Naive B cell (primary cell): Measurements from ENCODE around the gene UBC. TPM values are rescaled to one million over a fixed set of nuclear protein-coding genes. Genes with fewer than 3 reads are reported as not detected.
"Not testable (repeated sequence)": the region's sequence is repeated elsewhere in the genome, so short reads cannot be mapped to it uniquely, and the experiment has no call there.

Source experiments
- ATAC-seq, 2 donors: fragments of 150-1000 bp; cut with Tn5 transposase; 2 replicates each; pipeline ENCODE4 v1.10.0; 2021; ENCODE audit warnings: low read depth in 2 of 2, mild to moderate bottlenecking in 2 of 2, moderate library complexity in 2 of 2
- DNase-seq: peaks from one replicate; pipeline ENCODE4 v3.0.0; 2022
- H3K27ac Mint-ChIP-seq, 6 donors: one replicate each; pipeline ENCODE4 v1.8.0; 2020 to 2022; ENCODE audit warnings: mild to moderate bottlenecking in 6 of 6, mixed read lengths in 6 of 6, moderate library complexity in 5 of 6, inconsistent platforms in 2 of 6
- H3K27me3 Mint-ChIP-seq, 3 donors: one replicate each; pipeline ENCODE4 v1.8.0; 2021 to 2022; ENCODE audit warnings: mixed read lengths in 3 of 3, mild to moderate bottlenecking in 1 of 3
- H3K36me3 Mint-ChIP-seq, 2 donors: one replicate each; pipeline ENCODE4 v1.8.0; 2020 to 2022; ENCODE audit warnings: mixed read lengths in 2 of 2, inconsistent platforms in 1 of 2, mild to moderate bottlenecking in 1 of 2
- H3K4me1 Mint-ChIP-seq, 3 donors: one replicate each; pipeline ENCODE4 v1.8.0; 2020 to 2022; ENCODE audit warnings: mixed read lengths in 3 of 3, inconsistent platforms in 1 of 3, mild to moderate bottlenecking in 1 of 3, moderate library complexity in 1 of 3
- H3K4me3 Mint-ChIP-seq, 8 donors: one replicate each; pipeline ENCODE4 v1.8.0; 2020 to 2022; ENCODE audit warnings: mild to moderate bottlenecking in 8 of 8, mixed read lengths in 8 of 8, moderate library complexity in 8 of 8, inconsistent platforms in 2 of 8
- H3K9me3 Mint-ChIP-seq, 7 donors: one replicate each; pipeline ENCODE4 v1.8.0; 2020 to 2022; ENCODE audit warnings: mixed read lengths in 7 of 7, mild to moderate bottlenecking in 5 of 7, inconsistent platforms in 2 of 7, moderate library complexity in 1 of 7
- polyA plus RNA-seq, 6 donors: library from polyadenylated mRNA; unstranded; fragments of 300-500 nt; fragmentation: Illumina TruSeq; gene quantifications; one replicate each; pipeline ENCODE4 v1.2.3, GENCODE V29; 2021; ENCODE audit warnings: low read depth in 6 of 6

Gene UBC
- polyA plus RNA-seq, 6 donors from 2014 or later: 741 to 1,939 (median 1,380) TPM

GRCh38 chr12:124946447-124946793 lies 32.0 kb upstream of the UBC start:
- H3K27me3 Mint-ChIP-seq: no peaks in the 10 kb centered on the region
- no peak overlapping the region for H3K4me3 Mint-ChIP-seq
- H3K36me3 Mint-ChIP-seq: peaks cover 11 to 18% of the 10 kb centered on the region in 2 donors
- H3K9me3 Mint-ChIP-seq: no peaks in the 10 kb centered on the region
- H3K27ac Mint-ChIP-seq: peak overlapping the region in 1 of 6 donors; percentile 76
- no peak for DNase-seq
- H3K4me1 Mint-ChIP-seq: peaks cover 0 to 11% (median 0%) of the 10 kb centered on the region in 3 donors
- ATAC-seq: no peak

GRCh38 chr12:124941170-124941527 lies 26.7 kb upstream of the UBC start:
- DNase-seq (no peak), ATAC-seq (no peak)
- H3K36me3 Mint-ChIP-seq: peaks cover 5 to 9% of the 10 kb centered on the region in 2 donors
- no peaks in the 10 kb centered on the region for H3K27me3 Mint-ChIP-seq
- peaks cover 0 to 16% (median 7%) of the 10 kb centered on the region in 3 donors for H3K4me1 Mint-ChIP-seq
- no peaks in the 10 kb centered on the region for H3K9me3 Mint-ChIP-seq
- no peak overlapping the region for H3K27ac Mint-ChIP-seq
- H3K4me3 Mint-ChIP-seq: peak overlapping the region in 1 of 8 donors; percentile 31

GRCh38 chr12:124940393-124941169 lies 26.1 kb upstream of the UBC start:
- no peaks in the 10 kb centered on the region for H3K9me3 Mint-ChIP-seq
- peak; percentile 73 for DNase-seq
- H3K4me1 Mint-ChIP-seq: peaks cover 0 to 12% (median 7%) of the 10 kb centered on the region in 3 donors
- no peak overlapping the region for H3K4me3 Mint-ChIP-seq
- peak; percentile 43 to 54 for ATAC-seq
- no peak overlapping the region for H3K27ac Mint-ChIP-seq
- no peaks in the 10 kb centered on the region for H3K27me3 Mint-ChIP-seq
- peaks cover 0 to 4% of the 10 kb centered on the region in 2 donors for H3K36me3 Mint-ChIP-seq

- Mint-ChIP-seq H3K36me3 (peaks cover 0 to 4% of the 10 kb centered on the region in 2 donors), H3K27me3 (no peaks in the 10 kb centered on the region), H3K4me3 (no peak overlapping the region), H3K4me1 (peaks cover 0 to 12% (median 7%) of the 10 kb centered on the region in 3 donors), H3K27ac (no peak overlapping the region), H3K9me3 (no peaks in the 10 kb centered on the region)
- DNase-seq: no peak
- no peak for ATAC-seq
These were observed 25.6 kb upstream of the UBC start for GRCh38 chr12:124940143-124940392.

- Mint-ChIP-seq H3K4me1 (peaks cover 0 to 12% (median 7%) of the 10 kb centered on the region in 3 donors), H3K9me3 (no peaks in the 10 kb centered on the region), H3K27ac (no peak overlapping the region), H3K4me3 (no peak overlapping the region), H3K36me3 (peaks cover 0 to 4% of the 10 kb centered on the region in 2 donors), H3K27me3 (no peaks in the 10 kb centered on the region)
- DNase-seq: peak; percentile 85
- ATAC-seq: peak; percentile 71 to 72
These were observed 25.1 kb upstream of the UBC start for GRCh38 chr12:124939421-124940142.

GRCh38 chr12:124939079-124939420 lies 24.6 kb upstream of the UBC start:
- peaks cover 0 to 12% (median 7%) of the 10 kb centered on the region in 3 donors for H3K4me1 Mint-ChIP-seq
- peak overlapping the region in 1 of 6 donors; percentile 47 for H3K27ac Mint-ChIP-seq
- no peaks in the 10 kb centered on the region for H3K27me3 Mint-ChIP-seq
- DNase-seq (no peak), ATAC-seq (peak; percentile 43 to 48)
- peaks cover 0 to 4% of the 10 kb centered on the region in 2 donors for H3K36me3 Mint-ChIP-seq
- no peaks in the 10 kb centered on the region for H3K9me3 Mint-ChIP-seq
- no peak overlapping the region for H3K4me3 Mint-ChIP-seq

- no peak overlapping the region for H3K4me3 Mint-ChIP-seq
- DNase-seq (no peak), ATAC-seq (no peak)
- H3K27me3 Mint-ChIP-seq: no peaks in the 10 kb centered on the region
- no peaks in the 10 kb centered on the region for H3K9me3 Mint-ChIP-seq
- peak overlapping the region in 2 of 6 donors; percentile 47 to 76 for H3K27ac Mint-ChIP-seq
- peaks cover 0 to 4% of the 10 kb centered on the region in 2 donors for H3K36me3 Mint-ChIP-seq
- peaks cover 0 to 12% (median 7%) of the 10 kb centered on the region in 3 donors for H3K4me1 Mint-ChIP-seq
These were observed 24.1 kb upstream of the UBC start for GRCh38 chr12:124938587-124938986.

GRCh38 chr12:124938108-124938507 lies 23.7 kb upstream of the UBC start:
- H3K4me3 Mint-ChIP-seq: peak overlapping the region in 2 of 8 donors; percentile 68 to 82
- H3K27me3 Mint-ChIP-seq: no peaks in the 10 kb centered on the region
- peaks cover 0 to 12% (median 7%) of the 10 kb centered on the region in 3 donors for H3K4me1 Mint-ChIP-seq
- no peaks in the 10 kb centered on the region for H3K9me3 Mint-ChIP-seq
- DNase-seq (no peak), ATAC-seq (no peak)
- H3K36me3 Mint-ChIP-seq: peaks cover 0 to 1% of the 10 kb centered on the region in 2 donors
- H3K27ac Mint-ChIP-seq: peak overlapping the region in 2 of 6 donors; percentile 63 to 82

- H3K4me1 Mint-ChIP-seq: peaks cover 29 to 32% (median 31%) of the 10 kb centered on the region in 3 donors
- not testable (repeated sequence) for H3K36me3 Mint-ChIP-seq, H3K27me3 Mint-ChIP-seq, ATAC-seq, H3K9me3 Mint-ChIP-seq, H3K27ac Mint-ChIP-seq, DNase-seq
- peak overlapping the region in 1 of 8 donors; percentile 25 for H3K4me3 Mint-ChIP-seq
These were observed 17.1 kb upstream of the UBC start for GRCh38 chr12:124931528-124931927.

- peaks cover 0 to 10% (median 0%) of the 10 kb centered on the region in 7 donors for H3K9me3 Mint-ChIP-seq
- DNase-seq (no peak), ATAC-seq (no peak)
- peak overlapping the region in 2 of 6 donors; percentile 67 to 85 for H3K27ac Mint-ChIP-seq
- peaks cover 0 to 8% (median 4%) of the 10 kb centered on the region in 3 donors for H3K27me3 Mint-ChIP-seq
- peaks cover 31 to 38% (median 38%) of the 10 kb centered on the region in 3 donors for H3K4me1 Mint-ChIP-seq
- peak overlapping the region in 2 of 8 donors; percentile 25 to 35 for H3K4me3 Mint-ChIP-seq
- peaks cover 8% of the 10 kb centered on the region in 2 donors for H3K36me3 Mint-ChIP-seq
These were observed 16.1 kb upstream of the UBC start for GRCh38 chr12:124930586-124930985.

- H3K9me3 Mint-ChIP-seq: peaks cover 0 to 10% (median 0%) of the 10 kb centered on the region in 7 donors
- ATAC-seq: no peak
These were observed 15.4 kb upstream of the UBC start for GRCh38 chr12:124929649-124930419.

GRCh38 chr12:124928912-124929530 lies 14.6 kb upstream of the UBC start:
- peaks cover 31 to 49% (median 38%) of the 10 kb centered on the region in 3 donors for H3K4me1 Mint-ChIP-seq
- peaks cover 0 to 8% (median 4%) of the 10 kb centered on the region in 3 donors for H3K27me3 Mint-ChIP-seq
- peak overlapping the region in 7 of 8 donors; percentile 85 to 98 (median 96) for H3K4me3 Mint-ChIP-seq
- ATAC-seq (no peak), DNase-seq (no peak)
- peaks cover 0 to 10% (median 0%) of the 10 kb centered on the region in 7 donors for H3K9me3 Mint-ChIP-seq
- H3K36me3 Mint-ChIP-seq: peaks cover 8% of the 10 kb centered on the region in 2 donors
- peak overlapping the region in 3 of 6 donors; percentile 69 to 100 (median 100) for H3K27ac Mint-ChIP-seq

More at GRCh38 chr12:124929649-124930419, 15.4 kb upstream of the UBC start:
- Mint-ChIP-seq H3K4me1 (peaks cover 31 to 44% (median 38%) of the 10 kb centered on the region in 3 donors), H3K36me3 (peaks cover 8% of the 10 kb centered on the region in 2 donors), H3K27me3 (peaks cover 0 to 8% (median 4%) of the 10 kb centered on the region in 3 donors), H3K27ac (peak overlapping the region in 2 of 6 donors; percentile 44 to 65), H3K4me3 (peak overlapping the region in 5 of 8 donors; percentile 85 to 98 (median 96))
- no peak for DNase-seq
